Endodermal cell (in vitro differentiated cells): ENCODE data around the gene VAPB. TPM values are rescaled to one million over a fixed set of nuclear protein-coding genes. Genes with fewer than 3 reads are reported as not detected.

ENCODE experiments used
- DNase-seq: peaks from one replicate; pipeline ENCODE4 v3.0.0-alpha.2; 2017
- H3K27ac ChIP-seq: 2 replicates; pipeline ENCODE4 v1.5.1; 2013; ENCODE audit warnings: mild to moderate bottlenecking, low read depth, low read length, moderate library complexity
- H3K27me3 ChIP-seq: 2 replicates; pipeline ENCODE4 v1.6.1; 2013; ENCODE audit warnings: mild to moderate bottlenecking, low read length, moderate library complexity; ENCODE audit not compliant: insufficient read depth, control insufficient read depth, poor library complexity, severe bottlenecking
- H3K36me3 ChIP-seq: 2 replicates; pipeline ENCODE4 v1.7.0; 2013; ENCODE audit warnings: mild to moderate bottlenecking, low read length, moderate library complexity; ENCODE audit not compliant: control insufficient read depth, insufficient read depth
- H3K4me1 ChIP-seq: one replicate; pipeline ENCODE4 v1.7.0; 2013; ENCODE audit warnings: low read length; ENCODE audit not compliant: control insufficient read depth, insufficient read depth
- H3K4me3 ChIP-seq: 2 replicates; pipeline ENCODE4 v1.5.1; 2013; ENCODE audit warnings: mild to moderate bottlenecking, low read length, moderate library complexity
- H3K9ac ChIP-seq: 2 replicates; pipeline ENCODE4 v1.6.1; 2013; ENCODE audit warnings: mild to moderate bottlenecking, low read length, moderate library complexity; ENCODE audit not compliant: poor library complexity, severe bottlenecking; ENCODE audit errors: extremely low read depth
- H3K9me3 ChIP-seq: 2 replicates; pipeline ENCODE4 v1.6.1; 2013; ENCODE audit warnings: mild to moderate bottlenecking, low read length, moderate library complexity; ENCODE audit not compliant: control insufficient read depth
- H3K27ac Mint-ChIP-seq: 2 replicates; pipeline ENCODE4 v1.8.0; 2020; ENCODE audit warnings: mixed read lengths
- H3K27me3 Mint-ChIP-seq: 2 replicates; pipeline ENCODE4 v1.8.0; 2021; ENCODE audit warnings: mild to moderate bottlenecking, mixed read lengths; ENCODE audit not compliant: insufficient read depth
- H3K36me3 Mint-ChIP-seq: 2 replicates; pipeline ENCODE4 v1.8.0; 2020; ENCODE audit warnings: low read depth, mixed read lengths
- H3K4me1 Mint-ChIP-seq: 2 replicates; pipeline ENCODE4 v1.8.0; 2020; ENCODE audit warnings: mixed read lengths
- H3K4me3 Mint-ChIP-seq: 2 replicates; pipeline ENCODE4 v1.8.0; 2020; ENCODE audit warnings: mild to moderate bottlenecking, moderate library complexity, mixed read lengths
- H3K9me3 Mint-ChIP-seq: 2 replicates; pipeline ENCODE4 v1.8.0; 2020; ENCODE audit warnings: mild to moderate bottlenecking, mixed read lengths
- WGBS, 2 experiments: methylation state at CpG; one replicate each; pipeline versions ENCODE4 v1.1.5 to v1.1.7; 2013; ENCODE audit warnings: missing lambda C conversion rate in 2 of 2, mixed read lengths in 1 of 2; ENCODE audit not compliant: insufficient coverage in 1 of 2, insufficient read length in 1 of 2; 5-methylcytosine and 5-hydroxymethylcytosine counted together
- total RNA-seq, 2 donors: library from RNA; stranded (reverse); fragmentation: NEBNext Ultra II Directional in 1 of 2; extraction: Animal tissue kit (Norgen Biotek cat#: 25700) in 1 of 2; gene quantifications; 2 replicates in 1 of 2; 3 replicates in 1 of 2; pipeline ENCODE4 v1.2.1, GENCODE V29; 2021
- TF ChIP-seq, protein P1 (sequence below): fragments of 200-600 bp; sonication (generic); conservative IDR thresholded peaks from 2 replicates; pipeline ENCODE4 v1.5.0; 2021; ENCODE audit warnings: antibody characterized with exemption, mild to moderate bottlenecking

VAPB gene
- total RNA-seq, 2 donors from 2014 or later, result 47.3 to 47.5 TPM

DNA sequence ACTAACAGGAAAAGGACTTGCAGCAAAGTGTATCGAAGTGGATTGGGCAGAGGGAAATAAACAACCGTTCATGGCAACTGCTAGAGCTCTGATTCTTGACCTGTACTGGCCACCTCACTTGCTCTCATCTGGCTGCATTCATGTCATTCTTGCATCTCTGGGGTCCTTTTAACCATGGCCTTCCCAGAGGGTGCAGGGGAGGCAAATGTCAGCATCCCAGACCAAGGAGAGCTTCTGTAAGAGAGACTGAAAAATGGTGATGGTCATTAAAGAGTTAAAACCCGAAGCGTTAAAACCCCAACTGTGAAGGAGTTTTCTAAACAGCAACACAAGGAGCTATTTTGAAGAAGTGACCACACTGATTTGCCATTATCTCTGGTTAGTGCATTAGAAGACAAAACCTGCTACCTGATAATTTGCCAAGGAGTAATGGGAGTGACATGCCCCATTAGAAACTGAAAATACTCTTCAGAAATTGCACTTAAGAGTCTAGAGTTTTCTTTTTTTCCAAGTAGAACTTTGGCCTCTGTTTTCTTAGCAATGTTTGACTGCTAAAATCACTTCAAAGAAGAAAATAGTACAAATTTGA, 63.7 kb downstream of the VAPB start:
- H3K4me3 Mint-ChIP-seq, result no peak overlapping the region
- H3K36me3 ChIP-seq, result peaks cover 8% of the 10 kb centered on the region
- peaks cover 22% of the 10 kb centered on the region for H3K4me1 ChIP-seq
- H3K36me3 Mint-ChIP-seq, result peaks cover 7% of the 10 kb centered on the region
- H3K9me3 Mint-ChIP-seq, result peaks cover 11% of the 10 kb centered on the region
- H3K27ac Mint-ChIP-seq, result peak overlapping the region; percentile 83
- TF ChIP-seq, protein P1, sequence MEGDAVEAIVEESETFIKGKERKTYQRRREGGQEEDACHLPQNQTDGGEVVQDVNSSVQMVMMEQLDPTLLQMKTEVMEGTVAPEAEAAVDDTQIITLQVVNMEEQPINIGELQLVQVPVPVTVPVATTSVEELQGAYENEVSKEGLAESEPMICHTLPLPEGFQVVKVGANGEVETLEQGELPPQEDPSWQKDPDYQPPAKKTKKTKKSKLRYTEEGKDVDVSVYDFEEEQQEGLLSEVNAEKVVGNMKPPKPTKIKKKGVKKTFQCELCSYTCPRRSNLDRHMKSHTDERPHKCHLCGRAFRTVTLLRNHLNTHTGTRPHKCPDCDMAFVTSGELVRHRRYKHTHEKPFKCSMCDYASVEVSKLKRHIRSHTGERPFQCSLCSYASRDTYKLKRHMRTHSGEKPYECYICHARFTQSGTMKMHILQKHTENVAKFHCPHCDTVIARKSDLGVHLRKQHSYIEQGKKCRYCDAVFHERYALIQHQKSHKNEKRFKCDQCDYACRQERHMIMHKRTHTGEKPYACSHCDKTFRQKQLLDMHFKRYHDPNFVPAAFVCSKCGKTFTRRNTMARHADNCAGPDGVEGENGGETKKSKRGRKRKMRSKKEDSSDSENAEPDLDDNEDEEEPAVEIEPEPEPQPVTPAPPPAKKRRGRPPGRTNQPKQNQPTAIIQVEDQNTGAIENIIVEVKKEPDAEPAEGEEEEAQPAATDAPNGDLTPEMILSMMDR, result no peak
- H3K9me3 ChIP-seq, result peaks cover 16% of the 10 kb centered on the region
- DNase-seq, result peak; percentile 70
- peak overlapping the region; percentile 43 for H3K4me3 ChIP-seq
- H3K27me3 Mint-ChIP-seq, result no peaks in the 10 kb centered on the region
- peaks cover 53% of the 10 kb centered on the region for H3K4me1 Mint-ChIP-seq
- no peak overlapping the region for H3K9ac ChIP-seq
- no peak overlapping the region for H3K27ac ChIP-seq
- 40% methylated on average over 4 of the region's 4 CpGs for WGBS, 2 experiments
- no peaks in the 10 kb centered on the region for H3K27me3 ChIP-seq

DNA sequence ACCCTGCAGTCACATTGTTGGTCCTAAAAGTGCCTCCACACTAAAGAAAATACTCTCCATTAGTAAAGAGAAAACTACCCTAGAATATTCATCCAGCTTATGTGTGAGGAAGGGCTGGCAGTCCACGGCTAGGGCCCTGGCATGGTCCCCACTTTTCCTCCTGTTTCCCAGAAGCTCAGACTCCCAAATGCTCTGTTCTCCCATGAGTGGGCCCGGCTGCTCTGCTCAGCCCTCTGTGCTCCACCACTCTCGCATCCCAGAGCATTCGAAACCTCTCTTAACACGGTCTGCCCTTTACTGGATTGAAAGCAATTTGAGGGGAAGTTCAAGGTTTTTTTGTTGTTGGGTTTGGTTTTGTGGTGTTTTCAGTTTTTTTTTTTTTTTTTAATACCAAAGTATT, 64.4 kb downstream of the VAPB start:
- H3K4me1 Mint-ChIP-seq, result peaks cover 46% of the 10 kb centered on the region
- peak overlapping the region; percentile 83 for H3K27ac Mint-ChIP-seq
- peak; percentile 40 for DNase-seq
- H3K36me3 Mint-ChIP-seq, result peaks cover 7% of the 10 kb centered on the region
- peaks cover 16% of the 10 kb centered on the region for H3K9me3 ChIP-seq
- no peaks in the 10 kb centered on the region for H3K27me3 Mint-ChIP-seq
- H3K4me1 ChIP-seq, result peaks cover 20% of the 10 kb centered on the region
- H3K9me3 Mint-ChIP-seq, result peaks cover 11% of the 10 kb centered on the region
- H3K4me3 Mint-ChIP-seq, result no peak overlapping the region
- H3K36me3 ChIP-seq, result peaks cover 8% of the 10 kb centered on the region
- no peak overlapping the region for H3K27ac ChIP-seq
- no peak overlapping the region for H3K9ac ChIP-seq
- TF ChIP-seq, protein P1, result no peak
- peak overlapping the region; percentile 43 for H3K4me3 ChIP-seq
- 65 to 100% methylated on average over 1 to 5 of the region's 5 CpGs for WGBS, 2 experiments
- H3K27me3 ChIP-seq, result no peaks in the 10 kb centered on the region

DNA sequence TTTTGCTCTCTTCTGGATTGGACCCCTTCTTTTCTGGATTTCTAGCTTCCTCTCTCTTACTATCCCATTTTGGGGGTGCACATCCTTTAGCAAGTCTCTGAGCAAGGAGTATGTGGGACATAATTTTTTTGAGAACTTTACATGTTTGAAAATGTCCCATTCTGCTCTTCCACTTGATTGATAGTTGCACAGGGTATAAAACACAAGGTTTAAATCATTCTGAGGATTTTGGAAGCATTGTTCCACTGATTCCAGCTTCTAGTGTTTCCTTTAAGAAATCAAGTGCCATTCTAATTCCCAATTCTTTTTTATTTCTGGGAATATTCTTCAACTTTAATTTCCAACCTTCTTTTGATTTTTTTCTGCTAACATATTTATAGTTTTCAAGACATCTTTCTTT, 65.4 kb downstream of the VAPB start:
- Histone ChIP-seq H3K4me3 (peak overlapping the region; percentile 43), H3K27me3 (no peaks in the 10 kb centered on the region), H3K27ac (no peak overlapping the region), H3K4me1 (peaks cover 14% of the 10 kb centered on the region), H3K9ac (no peak overlapping the region), H3K9me3 (peaks cover 16% of the 10 kb centered on the region), H3K36me3 (peaks cover 5% of the 10 kb centered on the region)
- peaks cover 11% of the 10 kb centered on the region for H3K9me3 Mint-ChIP-seq
- H3K27me3 Mint-ChIP-seq, result no peaks in the 10 kb centered on the region
- H3K27ac Mint-ChIP-seq, result no peak overlapping the region
- TF ChIP-seq, protein P1, result no peak
- H3K4me3 Mint-ChIP-seq, result no peak overlapping the region
- no peak for DNase-seq
- H3K4me1 Mint-ChIP-seq, result peaks cover 46% of the 10 kb centered on the region
- H3K36me3 Mint-ChIP-seq, result peaks cover 7% of the 10 kb centered on the region
